GM19467 (cell line): ENCODE measurements around the gene EME1.

Experiments
- ATAC-seq: cut with Tn5 transposase; IDR thresholded peaks from one replicate; pipeline ENCODE4 v1.9.1; 2021; ENCODE audit warnings: mild to moderate bottlenecking, moderate library complexity; ENCODE audit not compliant: unreplicated experiment

The EME1 gene

DNA sequence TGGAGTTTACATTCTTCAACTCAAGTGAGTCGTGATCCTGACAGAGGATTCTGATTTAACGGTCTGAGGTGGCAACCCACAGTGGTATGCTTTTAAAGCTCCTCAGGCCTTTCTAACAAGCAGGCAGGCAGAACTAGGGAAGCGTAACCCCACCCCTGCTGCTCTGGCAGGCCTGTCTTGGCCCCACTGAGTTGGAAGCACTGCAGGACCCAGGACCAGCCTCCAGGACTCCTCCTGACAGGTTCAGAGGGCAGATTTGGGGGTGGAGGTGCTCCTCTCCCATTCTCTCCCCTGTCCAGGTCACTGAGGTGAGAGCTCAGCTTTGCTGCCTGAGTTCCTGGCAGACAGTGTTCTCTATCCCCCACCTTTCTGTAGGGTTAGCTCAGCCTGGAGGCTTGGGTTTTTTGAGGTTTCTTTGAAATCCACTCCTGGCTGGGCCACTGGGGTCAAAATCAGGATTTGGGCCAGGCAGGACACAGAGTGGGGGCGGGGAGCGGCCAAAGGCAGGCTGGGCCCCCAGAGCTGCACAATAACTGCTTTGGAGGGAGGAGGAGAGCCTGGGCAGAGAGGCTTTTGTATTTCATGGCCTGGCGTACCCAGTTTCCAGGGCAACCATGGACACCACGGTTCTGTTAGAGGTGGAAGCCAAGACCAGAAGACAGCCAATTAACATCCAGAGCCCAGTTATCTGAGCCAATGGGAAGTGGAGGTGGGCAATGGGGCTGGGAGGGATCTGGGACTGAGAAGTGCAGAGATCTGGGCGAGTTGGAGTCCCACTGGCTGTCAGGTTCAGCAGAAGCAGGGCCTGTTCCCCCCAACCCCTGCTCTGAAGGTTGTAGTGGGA lies 9.6 kb upstream of the EME1 start:
- no peak for ATAC-seq

DNA sequence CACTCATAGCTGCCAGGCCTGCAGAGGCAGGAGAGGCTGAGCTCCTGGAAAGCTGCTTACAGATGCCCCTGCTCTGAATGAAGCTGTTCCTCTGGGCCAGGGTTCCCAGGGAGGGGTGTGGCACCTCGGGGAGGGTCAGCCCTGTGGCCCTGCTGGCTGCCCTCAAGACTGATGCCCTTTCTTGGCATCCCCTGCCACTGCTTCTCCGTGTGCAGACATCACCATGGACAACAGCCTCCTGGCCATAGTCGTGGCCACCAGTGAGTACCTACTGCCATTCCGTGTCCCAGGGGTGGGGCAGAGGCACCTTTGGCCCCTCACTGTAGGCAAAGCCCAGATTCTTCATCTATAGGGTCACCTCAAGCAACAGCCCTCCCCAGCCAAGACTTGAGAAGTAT lies 9.0 kb upstream of the EME1 start:
- ATAC-seq, result no peak

- no peak for ATAC-seq
These were observed 8.3 kb upstream of the EME1 start for GRCh38 chr17:50364715-50365114.

DNA sequence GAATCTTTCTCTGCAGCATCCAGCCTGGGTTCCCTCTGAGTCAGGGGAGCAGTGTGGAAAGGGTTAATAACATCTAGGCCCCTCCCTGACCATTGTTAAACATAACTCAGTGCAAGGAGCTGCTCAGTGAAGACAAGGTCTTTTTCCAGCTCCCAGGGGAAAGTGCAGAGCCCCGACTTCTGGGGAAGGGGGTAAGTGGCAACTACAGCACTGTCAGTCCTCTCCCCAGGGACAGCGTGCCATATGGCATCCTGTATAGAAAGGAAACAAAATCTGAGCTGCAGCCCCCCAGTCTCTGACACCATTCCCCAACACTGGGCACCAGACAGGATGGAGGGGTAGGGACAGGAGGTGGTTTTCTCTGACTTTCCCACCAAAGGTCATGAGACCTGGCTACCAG lies 7.9 kb upstream of the EME1 start:
- no peak for ATAC-seq

DNA sequence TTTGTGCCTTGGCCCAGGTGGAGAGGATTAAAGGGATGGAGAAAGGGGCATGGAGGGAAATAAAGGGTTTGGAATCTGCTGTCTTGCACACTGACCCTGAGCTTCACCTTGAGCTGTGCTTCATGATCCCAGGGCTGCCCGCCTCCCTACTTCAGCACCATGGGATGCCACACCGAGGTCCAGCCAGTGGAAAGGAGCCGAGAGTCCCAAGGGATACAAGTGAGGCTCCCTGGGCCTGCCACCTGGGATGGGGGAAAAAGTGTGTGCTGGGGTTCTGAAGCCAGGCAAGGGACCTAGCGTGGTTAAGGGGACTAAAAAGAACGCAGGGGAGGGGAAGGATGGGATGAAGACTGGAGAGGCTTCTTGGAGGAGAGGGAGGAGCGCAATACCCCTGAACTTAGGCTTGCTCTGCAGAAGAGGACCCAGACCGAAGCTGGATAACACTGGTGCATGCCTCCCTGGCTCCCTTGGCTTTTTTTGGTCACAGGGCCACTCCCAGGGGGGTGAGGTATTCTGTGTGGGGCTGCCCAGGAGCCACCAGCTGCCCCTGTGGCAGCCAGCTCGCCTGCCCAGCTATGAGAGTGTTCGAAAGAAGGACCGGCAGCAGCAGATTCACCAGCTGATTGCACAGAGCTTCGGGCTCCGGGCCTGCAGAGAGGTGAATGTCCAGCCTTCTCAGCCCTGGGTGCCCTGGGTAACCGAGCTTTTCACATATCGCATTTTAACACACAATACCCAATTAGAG lies 7.2 kb upstream of the EME1 start:
- ATAC-seq, result no peak

- no peak for ATAC-seq
These were observed 5.6 kb upstream of the EME1 start for GRCh38 chr17:50367401-50367800.

- ATAC-seq, result no peak
These were observed 3.0 kb upstream of the EME1 start for GRCh38 chr17:50370052-50370451.

DNA sequence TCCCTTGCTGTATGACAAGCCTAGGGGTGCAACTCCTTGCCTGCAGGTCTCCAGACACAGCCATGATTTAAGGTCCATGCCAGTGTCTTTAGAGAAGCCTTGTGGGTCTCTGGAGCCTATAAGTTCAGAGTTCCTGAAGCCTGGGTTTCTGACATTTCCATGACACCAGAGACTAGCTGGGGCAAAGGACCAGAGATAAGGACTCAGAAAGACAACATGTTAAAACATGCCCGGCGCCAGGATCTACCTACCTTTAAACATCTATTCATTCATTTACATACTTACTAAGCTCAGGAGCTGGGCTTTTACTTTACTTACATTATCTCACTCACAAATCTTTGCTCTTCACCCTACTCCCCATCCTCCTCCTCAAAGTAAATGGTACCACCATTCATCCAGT lies 1.5 kb upstream of the EME1 start:
- no peak for ATAC-seq

- ATAC-seq, result no peak
These were observed 739 bp upstream of the EME1 start for GRCh38 chr17:50372222-50372757.

GRCh38 chr17:50373705-50374104 lies 676 bp downstream of the EME1 start:
- ATAC-seq, result no peak

DNA sequence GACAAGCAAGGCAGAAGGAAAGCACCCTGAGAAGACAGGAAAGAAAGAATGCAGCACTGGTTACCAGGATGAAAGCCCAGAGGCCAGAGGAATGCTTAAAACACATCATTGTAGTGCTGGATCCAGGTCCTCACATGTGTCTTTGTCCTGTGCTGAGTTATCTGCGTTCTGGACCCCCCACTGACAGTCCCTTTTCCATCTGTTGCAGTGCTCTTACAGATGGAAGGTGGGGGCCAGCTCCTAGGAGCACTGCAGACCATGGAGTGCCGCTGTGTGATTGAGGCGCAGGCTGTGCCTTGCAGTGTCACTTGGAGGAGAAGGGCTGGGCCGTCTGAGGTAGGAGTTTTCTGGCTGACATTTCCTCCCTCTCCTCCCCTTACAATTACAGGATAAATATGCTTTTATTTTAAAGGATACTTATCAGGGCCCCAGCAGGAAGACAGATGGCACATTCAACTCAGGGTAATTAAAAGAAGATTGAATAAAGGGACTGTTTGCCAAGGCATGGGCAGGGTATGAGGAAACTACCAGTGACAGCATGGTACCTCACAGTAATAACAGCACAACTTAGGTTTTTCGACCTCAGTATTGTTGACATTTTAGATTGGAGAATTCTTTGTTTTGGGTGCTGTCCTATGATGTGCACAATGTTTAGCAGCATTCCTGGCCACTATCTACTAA lies 3.0 kb downstream of the EME1 start:
- ATAC-seq, result no peak

GRCh38 chr17:50379351-50380132 lies 6.5 kb downstream of the EME1 start:
- no peak for ATAC-seq

DNA sequence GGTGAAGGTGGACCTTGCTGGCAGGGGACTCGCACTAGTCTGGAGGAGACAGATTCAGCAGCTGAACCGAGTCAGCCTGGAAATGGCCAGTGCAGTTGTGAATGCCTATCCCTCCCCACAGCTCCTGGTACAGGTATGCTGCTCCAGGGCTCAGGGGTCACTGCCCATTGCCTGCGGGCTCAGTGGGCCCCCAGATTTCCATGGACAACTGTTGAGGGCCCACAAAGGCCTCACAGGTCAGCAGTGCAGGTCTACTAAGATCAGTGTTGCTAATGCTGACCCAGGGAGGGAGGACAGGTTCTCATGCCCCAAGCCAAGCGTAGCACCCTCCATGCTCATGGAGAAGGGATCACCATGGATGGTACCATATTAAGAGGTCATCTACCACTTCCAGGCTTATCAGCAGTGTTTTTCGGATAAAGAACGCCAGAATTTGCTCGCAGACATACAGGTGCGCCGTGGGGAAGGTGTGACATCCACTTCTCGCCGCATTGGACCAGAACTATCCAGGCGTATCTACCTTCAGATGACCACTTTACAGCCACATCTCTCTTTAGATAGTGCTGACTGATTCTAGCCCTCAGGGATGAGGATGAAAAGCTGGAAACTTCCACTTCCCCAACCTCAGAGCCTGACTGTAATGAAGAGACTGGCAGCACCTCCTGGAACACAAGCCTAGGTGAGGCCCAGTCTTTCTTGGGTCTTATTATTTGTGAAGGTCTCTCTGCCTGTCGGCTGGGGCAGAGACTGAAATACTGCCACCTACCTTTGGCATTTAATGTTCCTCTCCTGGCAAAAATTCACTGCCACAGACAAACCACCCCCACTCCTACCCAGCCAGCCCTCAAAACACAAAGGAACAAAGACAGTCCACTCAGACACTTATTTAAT lies 7.6 kb downstream of the EME1 start:
- ATAC-seq, result no peak

- no peak for ATAC-seq
These were observed 8.3 kb downstream of the EME1 start for GRCh38 chr17:50381260-50381815.

- ATAC-seq, result no peak
These were observed 8.9 kb downstream of the EME1 start for GRCh38 chr17:50381920-50382319.

- no peak for ATAC-seq
These were observed 9.9 kb downstream of the EME1 start for GRCh38 chr17:50382931-50383330.

DNA sequence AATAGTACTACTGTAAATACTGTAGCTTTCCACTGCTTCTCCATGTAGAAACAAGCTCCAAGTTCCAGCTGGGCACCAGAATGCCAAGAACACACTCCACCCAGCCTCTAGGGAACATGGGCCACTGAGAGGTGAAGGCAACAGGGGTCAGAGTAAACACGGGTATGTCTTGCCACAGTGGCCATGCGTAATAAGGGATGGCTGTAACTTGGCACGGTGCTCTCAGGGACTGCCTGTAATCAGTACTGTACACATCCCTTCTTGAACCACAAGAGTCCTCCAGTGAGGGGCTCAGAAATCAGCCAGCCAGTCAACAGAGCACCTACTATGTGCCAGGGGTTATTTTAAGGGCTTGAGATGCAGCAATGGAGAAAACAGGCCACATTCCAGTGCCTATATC lies 13.5 kb downstream of the EME1 start:
- no peak for ATAC-seq

- no peak for ATAC-seq
These were observed 15.7 kb downstream of the EME1 start for GRCh38 chr17:50388728-50389127.

DNA sequence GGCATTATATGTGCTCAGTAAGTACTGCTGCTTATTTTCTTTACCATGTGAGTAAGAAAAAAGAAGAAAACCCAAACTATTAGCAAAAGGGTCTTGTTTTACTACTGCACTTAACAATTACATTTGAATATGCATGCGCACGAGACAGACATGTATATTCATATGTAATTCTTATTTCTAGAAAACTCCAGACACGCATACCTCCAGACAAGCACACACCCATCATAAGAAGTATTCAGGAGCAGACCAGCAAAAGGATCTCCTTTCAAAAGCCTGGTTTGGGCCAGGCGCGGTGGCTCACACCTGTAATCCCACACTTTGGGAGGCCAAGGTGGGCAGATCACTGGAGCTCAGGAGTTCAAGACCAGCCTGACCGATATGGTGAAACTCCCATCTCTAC lies 16.5 kb downstream of the EME1 start:
- no peak for ATAC-seq
